A549 (cell line): ENCODE data around the gene TPRG1L.

Source experiments
- CHD4 ChIP-seq: fragments of 200-600 bp; sonication (generic); IDR thresholded peaks from 2 replicates; pipeline ENCODE4 v1.6.1; 2016; ENCODE audit warnings: antibody characterized with exemption, mild to moderate bottlenecking, borderline replicate concordance
- CTCF ChIP-seq: fragments of >200 bp; sonication (Bioruptor Twin); formaldehyde crosslinking; IDR thresholded peaks from 3 replicates; pipeline ENCODE4 v1.5.1; 2016
- HOXA7 ChIP-seq: fragments of 250-450 bp; sonication (Bioruptor Pico); IDR thresholded peaks from 2 replicates; pipeline ENCODE4 v1.5.0; 2020; ENCODE audit warnings: mild to moderate bottlenecking, moderate library complexity
- RAD21 ChIP-seq, 2 experiments: fragments of >200 bp in 1 of 2; sonication (Bioruptor Twin) in 1 of 2; formaldehyde crosslinking in 1 of 2; IDR thresholded peaks in 1 of 2; conservative IDR thresholded peaks in 1 of 2; 2 replicates in 1 of 2; 3 replicates in 1 of 2; pipeline ENCODE4 v1.6.1; 2012 to 2018; ENCODE audit warnings: inconsistent platforms in 1 of 2
- REST ChIP-seq: fragments of 200-600 bp; sonication (generic); IDR thresholded peaks from 2 replicates; pipeline ENCODE4 v1.6.1; 2016; ENCODE audit warnings: antibody characterized with exemption, mild to moderate bottlenecking, moderate library complexity

GRCh38 chr1:3578433-3578805 is 46.4 kb upstream of the TPRG1L start:
- TF ChIP-seq CTCF: no peak
- TF ChIP-seq REST: no peak
- TF ChIP-seq CHD4: no peak
- TF ChIP-seq RAD21 (conservative IDR thresholded peaks at IDR 0.05 in 1 of 2, IDR thresholded peaks at IDR 0.05 in 1 of 2): no peak
- TF ChIP-seq HOXA7 (CRISPR knock-in tag): no peak
